Liver (tissue), 9 donors: ENCODE results near the gene RTN1. TPM values are rescaled to one million over a fixed set of nuclear protein-coding genes. Genes with fewer than 3 reads are reported as not detected.

Experiments
- DNase-seq: peaks from one replicate; pipeline ENCODE4 v3.0.0-alpha.2; 2017; ENCODE audit warnings: low spot score
- H3K27ac ChIP-seq, 2 donors: one replicate each; pipeline ENCODE4 v1.7.0; 2013; ENCODE audit warnings: inconsistent platforms in 2 of 2, low read length in 2 of 2, control low read depth in 1 of 2, low read depth in 1 of 2, mild to moderate bottlenecking in 1 of 2
- H3K27me3 ChIP-seq, 4 donors: one replicate each; pipeline versions ENCODE4 v1.6.1 to v1.7.0; 2013; ENCODE audit warnings: low read length in 3 of 4, inconsistent platforms in 1 of 4, mild to moderate bottlenecking in 1 of 4, moderate library complexity in 1 of 4; ENCODE audit not compliant: control insufficient read depth in 4 of 4, insufficient read depth in 4 of 4
- H3K36me3 ChIP-seq, 4 donors: one replicate each; pipeline versions ENCODE4 v1.6.1 to v1.7.0; 2013; ENCODE audit warnings: low read length in 3 of 4, mild to moderate bottlenecking in 3 of 4, low read depth in 1 of 4, moderate library complexity in 1 of 4; ENCODE audit not compliant: control insufficient read depth in 4 of 4, insufficient read depth in 3 of 4
- H3K4me1 ChIP-seq, 4 donors: one replicate each; pipeline versions ENCODE4 v1.6.1 to v1.7.0; 2013; ENCODE audit warnings: low read length in 3 of 4, mild to moderate bottlenecking in 3 of 4, moderate library complexity in 1 of 4; ENCODE audit not compliant: control insufficient read depth in 4 of 4, insufficient read depth in 4 of 4
- H3K4me3 ChIP-seq, 3 donors: one replicate each; pipeline versions ENCODE4 v1.6.1 to v1.7.0; 2013; ENCODE audit warnings: low read length in 3 of 3, control low read depth in 1 of 3, low read depth in 1 of 3, mild to moderate bottlenecking in 1 of 3
- H3K9ac ChIP-seq, 2 donors: one replicate each; pipeline ENCODE4 v1.7.0; 2013; ENCODE audit warnings: low read length in 2 of 2, mild to moderate bottlenecking in 2 of 2, moderate library complexity in 2 of 2, control low read depth in 1 of 2, low read depth in 1 of 2
- H3K9me3 ChIP-seq, 4 donors: one replicate each; pipeline versions ENCODE4 v1.6.1 to v1.7.0; 2013; ENCODE audit warnings: low read length in 3 of 4; ENCODE audit not compliant: control insufficient read depth in 4 of 4
- ATF3 ChIP-seq: IDR thresholded peaks from 2 replicates; pipeline ENCODE4 v1.6.1; 2016; ENCODE audit warnings: antibody characterized with exemption
- CTCF ChIP-seq: fragments of 150-350 bp; IDR thresholded peaks from 2 replicates; pipeline ENCODE4 v1.5.1; 2017; ENCODE audit warnings: improper control_type of control experiment, low read depth, low read length; ENCODE audit not compliant: missing input control
- EGR1 ChIP-seq, 2 donors: IDR thresholded peaks; 2 replicates each; pipeline ENCODE4 v1.6.1; 2016 to 2018; ENCODE audit warnings: antibody characterized with exemption in 2 of 2, low read depth in 2 of 2
- FOXA2 ChIP-seq: IDR thresholded peaks from 2 replicates; pipeline ENCODE4 v1.6.1; 2016; ENCODE audit warnings: antibody characterized with exemption
- GABPA ChIP-seq, 2 donors: IDR thresholded peaks in 1 of 2; conservative IDR thresholded peaks in 1 of 2; 2 replicates each; pipeline ENCODE4 v1.6.1; 2016; ENCODE audit warnings: antibody characterized with exemption in 2 of 2, mild to moderate bottlenecking in 1 of 2, moderate library complexity in 1 of 2
- HNF4A ChIP-seq, 2 donors: conservative IDR thresholded peaks; 2 replicates each; pipeline ENCODE4 v1.6.1; 2016; ENCODE audit warnings: antibody characterized with exemption in 2 of 2, mild to moderate bottlenecking in 2 of 2
- HNF4G ChIP-seq: IDR thresholded peaks from 2 replicates; pipeline ENCODE4 v1.6.1; 2016; ENCODE audit warnings: antibody characterized with exemption
- JUND ChIP-seq, 2 donors: IDR thresholded peaks; 2 replicates each; pipeline ENCODE4 v1.6.1; 2016; ENCODE audit warnings: antibody characterized with exemption in 2 of 2
- NR2F2 ChIP-seq: IDR thresholded peaks from 2 replicates; pipeline ENCODE4 v1.6.1; 2016; ENCODE audit warnings: antibody characterized with exemption
- RAD21 ChIP-seq, 2 donors: IDR thresholded peaks; 2 replicates each; pipeline ENCODE4 v1.6.1; 2016; ENCODE audit warnings: antibody characterized with exemption in 2 of 2, mild to moderate bottlenecking in 2 of 2
- SP1 ChIP-seq: IDR thresholded peaks from 2 replicates; pipeline ENCODE4 v1.6.1; 2018; ENCODE audit warnings: antibody characterized with exemption, mild to moderate bottlenecking
- TAF1 ChIP-seq: conservative IDR thresholded peaks from 2 replicates; pipeline ENCODE4 v1.6.1; 2016; ENCODE audit warnings: antibody characterized with exemption, mild to moderate bottlenecking
- YY1 ChIP-seq: IDR thresholded peaks from 2 replicates; pipeline ENCODE4 v1.6.1; 2016; ENCODE audit warnings: antibody characterized with exemption, mild to moderate bottlenecking
- ZBTB33 ChIP-seq: IDR thresholded peaks from 2 replicates; pipeline ENCODE4 v1.6.1; 2016; ENCODE audit warnings: antibody characterized with exemption
- WGBS: extraction: QIAGEN DNeasy Blood & Tissue Kit; methylation state at CpG from one replicate; pipeline ENCODE4 v1.1.7; 2013; 5-methylcytosine and 5-hydroxymethylcytosine counted together
- polyA plus RNA-seq, 2 donors: library from polyadenylated mRNA; stranded (reverse) in 1 of 2; unstranded in 1 of 2; fragments of 200-250 nt in 1 of 2; fragments of >200 nt in 1 of 2; fragmentation: Nextera tagmentation in 1 of 2; extraction: Ambion mirVana in 1 of 2; gene quantifications; one replicate each; pipeline versions ENCODE4 v1.2.1 to v1.2.3, GENCODE V29; 2013 to 2015
- total RNA-seq, 2 donors: library from RNA; depleted of rRNA; stranded (reverse); fragments of >200 nt; gene quantifications; one replicate each; pipeline ENCODE4 v1.2.3, GENCODE V29; 2014
- TF ChIP-seq, protein P1 (sequence below): IDR thresholded peaks from 2 replicates; pipeline ENCODE4 v1.6.1; 2016; ENCODE audit warnings: antibody characterized with exemption
- TF ChIP-seq, protein P2 (sequence below): IDR thresholded peaks from 2 replicates; pipeline ENCODE4 v1.6.1; 2016; ENCODE audit warnings: antibody characterized with exemption, mild to moderate bottlenecking
- donor health status: healthy.
- donor health status: healthy.
- donor health status: healthy.
- donor health status: healthy.
- donor health status: healthy.

Gene RTN1
- total and polyA plus RNA-seq, 4 donors = 0.08 to 1.8 (median 0.37) TPM

DNA sequence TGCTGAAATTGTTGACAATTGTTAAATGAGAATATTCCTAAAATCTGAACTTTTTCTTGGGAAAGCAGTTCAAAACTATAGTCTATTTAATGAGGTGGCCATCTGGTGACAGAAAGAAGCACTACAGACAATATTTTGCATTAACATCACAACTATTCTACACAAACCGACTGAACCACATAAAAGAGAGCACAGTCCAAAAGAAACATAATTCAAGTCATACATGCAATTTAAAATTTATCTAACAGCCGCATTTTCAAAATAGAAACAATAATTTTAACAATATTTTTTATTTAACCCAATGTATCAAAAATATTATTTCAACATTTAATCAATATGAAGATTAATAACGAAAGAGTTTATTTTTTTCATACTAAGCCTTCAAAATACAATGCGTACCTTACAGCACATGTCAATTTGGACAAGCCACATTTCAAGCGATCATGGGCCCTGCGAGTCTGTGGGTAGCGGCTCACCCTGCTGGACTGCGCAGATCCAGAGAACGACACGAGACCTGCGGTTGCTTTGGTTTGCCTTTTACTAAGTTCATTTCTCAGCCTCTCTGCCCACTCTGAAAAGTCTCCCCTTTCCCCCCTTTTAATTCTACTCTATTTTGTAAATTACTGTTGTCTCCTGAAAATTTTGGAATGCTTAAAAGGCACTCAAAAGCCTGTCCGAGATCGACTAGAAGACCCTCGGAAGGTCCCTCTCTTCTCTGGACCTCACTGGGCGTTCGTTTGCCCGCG, 48.4 kb upstream of the RTN1 start:
- 2% methylated on average over 18 of the region's 18 CpGs for WGBS
- no peak overlapping the region for H3K27ac ChIP-seq

More for the DNA sequence above, 48.4 kb upstream of the RTN1 start:
- Histone ChIP-seq H3K4me3 (peak overlapping the region; percentile 39 to 61 (median 60)), H3K4me1 (peaks cover 0 to 13% (median 4%) of the 10 kb centered on the region in 4 donors), H3K9ac (peak overlapping the region in 1 of 2 donors; percentile 51), H3K36me3 (no peaks in the 10 kb centered on the region), H3K27me3 (no peaks in the 10 kb centered on the region), H3K9me3 (no peaks in the 10 kb centered on the region)
- peak; percentile 35 for DNase-seq
- TF ChIP-seq SP1 = no peak
- TF ChIP-seq YY1 = no peak
- peak; percentile 54 for TF ChIP-seq CTCF
- no peak for TF ChIP-seq FOXA2
- no peak for TF ChIP-seq ATF3
- TF ChIP-seq HNF4A (conservative IDR thresholded peaks at IDR 0.05) = no peak
- no peak for TF ChIP-seq GABPA (IDR thresholded peaks at IDR 0.05 in 1 of 2, conservative IDR thresholded peaks at IDR 0.05 in 1 of 2)
- TF ChIP-seq, protein P1, sequence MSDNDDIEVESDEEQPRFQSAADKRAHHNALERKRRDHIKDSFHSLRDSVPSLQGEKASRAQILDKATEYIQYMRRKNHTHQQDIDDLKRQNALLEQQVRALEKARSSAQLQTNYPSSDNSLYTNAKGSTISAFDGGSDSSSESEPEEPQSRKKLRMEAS = no peak
- TF ChIP-seq NR2F2 = no peak
- TF ChIP-seq RAD21 (IDR thresholded peaks at IDR 0.05) = peak; percentile 63 to 70
- TF ChIP-seq, protein P2, sequence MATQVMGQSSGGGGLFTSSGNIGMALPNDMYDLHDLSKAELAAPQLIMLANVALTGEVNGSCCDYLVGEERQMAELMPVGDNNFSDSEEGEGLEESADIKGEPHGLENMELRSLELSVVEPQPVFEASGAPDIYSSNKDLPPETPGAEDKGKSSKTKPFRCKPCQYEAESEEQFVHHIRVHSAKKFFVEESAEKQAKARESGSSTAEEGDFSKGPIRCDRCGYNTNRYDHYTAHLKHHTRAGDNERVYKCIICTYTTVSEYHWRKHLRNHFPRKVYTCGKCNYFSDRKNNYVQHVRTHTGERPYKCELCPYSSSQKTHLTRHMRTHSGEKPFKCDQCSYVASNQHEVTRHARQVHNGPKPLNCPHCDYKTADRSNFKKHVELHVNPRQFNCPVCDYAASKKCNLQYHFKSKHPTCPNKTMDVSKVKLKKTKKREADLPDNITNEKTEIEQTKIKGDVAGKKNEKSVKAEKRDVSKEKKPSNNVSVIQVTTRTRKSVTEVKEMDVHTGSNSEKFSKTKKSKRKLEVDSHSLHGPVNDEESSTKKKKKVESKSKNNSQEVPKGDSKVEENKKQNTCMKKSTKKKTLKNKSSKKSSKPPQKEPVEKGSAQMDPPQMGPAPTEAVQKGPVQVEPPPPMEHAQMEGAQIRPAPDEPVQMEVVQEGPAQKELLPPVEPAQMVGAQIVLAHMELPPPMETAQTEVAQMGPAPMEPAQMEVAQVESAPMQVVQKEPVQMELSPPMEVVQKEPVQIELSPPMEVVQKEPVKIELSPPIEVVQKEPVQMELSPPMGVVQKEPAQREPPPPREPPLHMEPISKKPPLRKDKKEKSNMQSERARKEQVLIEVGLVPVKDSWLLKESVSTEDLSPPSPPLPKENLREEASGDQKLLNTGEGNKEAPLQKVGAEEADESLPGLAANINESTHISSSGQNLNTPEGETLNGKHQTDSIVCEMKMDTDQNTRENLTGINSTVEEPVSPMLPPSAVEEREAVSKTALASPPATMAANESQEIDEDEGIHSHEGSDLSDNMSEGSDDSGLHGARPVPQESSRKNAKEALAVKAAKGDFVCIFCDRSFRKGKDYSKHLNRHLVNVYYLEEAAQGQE = no peak
- TF ChIP-seq EGR1 (IDR thresholded peaks at IDR 0.05; ENCODE audit: low read depth in 2 of 2) = no peak
- no peak for TF ChIP-seq ZBTB33
- TF ChIP-seq TAF1 = no peak
- TF ChIP-seq HNF4G = no peak
- no peak for TF ChIP-seq JUND (IDR thresholded peaks at IDR 0.05)
